ENCODE data around the gene OR2S2. TPM values are rescaled to one million over a fixed set of nuclear protein-coding genes. Genes with fewer than 3 reads are reported as not detected.

OR2S2 gene
- total and polyA plus RNA-seq, 2 of the 4 experiments (the other 2 are of a cell fraction) = 0.46 to 0.90 TPM

GRCh38 chr9:35962126-35962906, 4.4 kb upstream of the OR2S2 start:
- Histone ChIP-seq H3K9ac (ENCODE audit: low read depth, low read length) (peak overlapping the region; percentile 68), H3K79me1 (ENCODE audit: low read depth in 1 of 2, low read length in 2 of 2) (no peaks in the 10 kb centered on the region; a peak in 1 of 4 replicates), H2AK9ac (replicated peaks; ENCODE audit: low read depth, low read length, poor library complexity) (peak overlapping the region; percentile 70), H2AFZ (replicated peaks; ENCODE audit: low read length, poor library complexity) (peak overlapping the region; percentile 86), H3K18ac (ENCODE audit: low read depth, low read length) (peak overlapping the region; percentile 95), H4K8ac (ENCODE audit: low read depth in 2 of 2, low read length in 2 of 2) (peak overlapping the region; percentile 7 to 93; a peak in 3 of 4 replicates), H3K27ac (ENCODE audit: insufficient read depth, low read length) (peak overlapping the region; percentile 90), H3K14ac (replicated peaks; ENCODE audit: low read depth, low read length) (peak overlapping the region; percentile 80), H3K27me3 (ENCODE audit: control insufficient read depth, insufficient read depth, low read length) (no peaks in the 10 kb centered on the region), H3K4ac (ENCODE audit: low read depth, low read length) (peak overlapping the region; percentile 94), H2BK15ac (ENCODE audit: low read depth, low read length) (peak overlapping the region; percentile 64; the same call in 2 of the 3 replicates), H4K91ac (ENCODE audit: insufficient read depth, low read depth, low read length) (peak overlapping the region; percentile 89), H3K36me3 (ENCODE audit: control insufficient read depth, insufficient read depth, low read length) (no peaks in the 10 kb centered on the region), H2AK5ac (ENCODE audit: low read depth, low read length) (peak overlapping the region; percentile 88), H2BK120ac (ENCODE audit: low read depth, low read length) (peak overlapping the region; percentile 98), H3K4me2 (ENCODE audit: low read depth, low read length) (peak overlapping the region; percentile 80), H3K4me3 (ENCODE audit: insufficient read depth, low read depth, low read length) (peak overlapping the region; percentile 38; the same call in 1 of the 2 replicates), H3K9me1 (ENCODE audit: insufficient read depth, low read length) (peaks cover 14% of the 10 kb centered on the region), H3K4me1 (ENCODE audit: control insufficient read depth, insufficient read depth, low read length) (peaks cover 25% of the 10 kb centered on the region), H4K20me1 (ENCODE audit: insufficient read depth, low read length) (no peaks in the 10 kb centered on the region), H3K23ac (ENCODE audit: low read depth, low read length) (peak overlapping the region; percentile 54; the same call in 1 of the 2 replicates), H2BK20ac (ENCODE audit: low read depth, low read length) (peak overlapping the region; percentile 97), H2BK5ac (ENCODE audit: low read depth, low read length, poor library complexity, severe bottlenecking) (peak overlapping the region; percentile 95), H3K56ac (ENCODE audit: extremely low read depth, insufficient read depth, low read length) (peak overlapping the region; percentile 56), H4K5ac (ENCODE audit: low read depth, low read length) (peak overlapping the region; percentile 89), H3K9me3 (ENCODE audit: control insufficient read depth, insufficient read depth, low read length) (no peaks in the 10 kb centered on the region)
- intact Hi-C loops (cut with micrococcal nuclease) (loop anchor here (5.0 kb wide), 1 partner anchor 35 kb away; no protein-coding TSS in a partner anchor), dilution Hi-C loops (cut with HindIII; ENCODE audit: low sequenced_read_pairs, unreplicated experiment) (no loop called here), in situ Hi-C loops (cut with MboI; ENCODE audit: low sequenced_read_pairs) (loop anchor here (5.0 to 10.0 kb wide), 2 partner anchors 55 to 212 kb away; no protein-coding TSS in a partner anchor)
- CTCF ChIA-PET = interaction anchor here (0.8 kb wide), 1 partner anchor 275 kb away, joined by 3 read pairs; no protein-coding TSS in a partner anchor
- POLR2A ChIA-PET (ENCODE audit: unreplicated experiment) = interaction anchor here (0.6 to 0.7 kb wide), 2 partner anchors 69 to 230 kb away, joined by 3 to 5 read pairs; partner anchors contain the start of gene CREB3
- WGBS, 2 experiments (ENCODE audit: extremely low coverage in 2 of 2, insufficient read length in 1 of 2) = 36% methylated on average over 3 of the region's 23 CpGs; no CpG with 5 or more reads in 1 of the 2 experiments
- BruUV-seq (replicated peaks) = no TSS peak
- ATAC-seq (ENCODE audit: low read depth) (peak; percentile 70), DNase-seq (peak; percentile 85)
- TF ChIP-seq MXI1 (IDR thresholded peaks at IDR 0.05; ENCODE audit: borderline replicate concordance, low read depth, low read length) (no peak), CEBPB (IDR thresholded peaks at IDR 0.05; ENCODE audit: low read depth, low read length) (peak; percentile 4; the same call in 1 of the 2 replicates)

All from IMR-90 (cell line).